ENCODE measurements around the gene LSAMP. TPM values are rescaled to one million over a fixed set of nuclear protein-coding genes. Genes with fewer than 3 reads are reported as not detected.

LSAMP gene
- polyA plus RNA-seq, 2 of the 4 experiments (the other 2 are of a cell fraction): 0.12 to 0.53 TPM

GRCh38 chr3:116165135-116165534, 280.2 kb downstream of the LSAMP start:
- TF ChIP-seq ELK1 (IDR thresholded peaks at IDR 0.05; ENCODE audit: low read depth, low read length) (no peak), JUNB (IDR thresholded peaks at IDR 0.05) (no peak), JUN (IDR thresholded peaks at IDR 0.05) (no peak), ATOH8 (CRISPR knock-in tag; IDR thresholded peaks at IDR 0.05; ENCODE audit: low read depth) (no peak), E2F6 (IDR thresholded peaks at IDR 0.05; ENCODE audit: borderline replicate concordance, low read depth) (no peak)
- Histone ChIP-seq H3K27ac (no peak overlapping the region), H3K4me1 (no peaks in the 10 kb centered on the region), H3K9me3 (no peaks in the 10 kb centered on the region), H3K4me2 (no peak overlapping the region), H3K4me3 (no peak overlapping the region)
- no peak for FAIRE-seq
- no peak for ATAC-seq
- POLR2A ChIA-PET: no interaction called here
- 58% methylated on average over 2 of the region's 2 CpGs for WGBS (ENCODE audit: missing lambda C conversion rate)
- DNase-seq (ENCODE audit: low read depth in 1 of 2, low spot score in 1 of 2): no peak
- CTCF ChIA-PET: no interaction called here

- DNase-seq (ENCODE audit: low read depth in 1 of 2, low spot score in 1 of 2) (no peak), FAIRE-seq (peak; percentile 28), ATAC-seq (no peak)
- ChIA-PET CTCF (no interaction called here), POLR2A (no interaction called here)
- Histone ChIP-seq H3K4me2 (no peak overlapping the region), H3K27ac (no peak overlapping the region), H3K4me3 (no peak overlapping the region), H3K9me3 (no peaks in the 10 kb centered on the region), H3K4me1 (no peaks in the 10 kb centered on the region)
- WGBS (ENCODE audit: missing lambda C conversion rate): 3% methylated on average over 2 of the region's 2 CpGs
- TF ChIP-seq PHF8 (IDR thresholded peaks at IDR 0.05; ENCODE audit: borderline replicate concordance, low read depth) (no peak), ZNF302 (CRISPR knock-in tag; IDR thresholded peaks at IDR 0.05) (no peak), RFX5 (IDR thresholded peaks at IDR 0.05) (no peak), ZC3H11A (IDR thresholded peaks at IDR 0.05) (no peak), MAZ (IDR thresholded peaks at IDR 0.05; ENCODE audit: borderline replicate concordance, low read depth, low read length) (no peak), MYC (IDR thresholded peaks at IDR 0.05; ENCODE audit: borderline replicate concordance, low read length) (no peak)
Observed at GRCh38 chr3:116164039-116164438, 281.2 kb downstream of the LSAMP start.

- WGBS (ENCODE audit: missing lambda C conversion rate): 18% methylated on average over 5 of the region's 5 CpGs
- no peak overlapping the region for H3K4me3 ChIP-seq
- ChIA-PET CTCF (no interaction called here), POLR2A (no interaction called here)
- no peak overlapping the region for H3K4me2 ChIP-seq
- no peak for ATAC-seq
- no peaks in the 10 kb centered on the region for H3K4me1 ChIP-seq
- no peak overlapping the region for H3K27ac ChIP-seq
- no peaks in the 10 kb centered on the region for H3K9me3 ChIP-seq
- FAIRE-seq: peak; percentile 18
- TF ChIP-seq MAFK (IDR thresholded peaks at IDR 0.05; ENCODE audit: partially characterized antibody): peak; percentile 87
- TF ChIP-seq RARB (CRISPR knock-in tag; IDR thresholded peaks at IDR 0.05): no peak
- DNase-seq (ENCODE audit: low read depth in 1 of 2, low spot score in 1 of 2): no peak
Observed at GRCh38 chr3:116161575-116162525, 283.4 kb downstream of the LSAMP start.

GRCh38 chr3:116160594-116160993, 284.7 kb downstream of the LSAMP start:
- 0% methylated on average over 1 of the region's 1 CpG for WGBS (ENCODE audit: missing lambda C conversion rate)
- TF ChIP-seq MYC (IDR thresholded peaks at IDR 0.05; ENCODE audit: borderline replicate concordance, low read length) (no peak), NR3C1 (IDR thresholded peaks at IDR 0.05) (no peak), RNF2 (IDR thresholded peaks at IDR 0.05; ENCODE audit: borderline replicate concordance, low read depth) (no peak), USF2 (IDR thresholded peaks at IDR 0.05) (no peak), SMC3 (IDR thresholded peaks at IDR 0.05) (no peak), ELK1 (IDR thresholded peaks at IDR 0.05; ENCODE audit: low read depth, low read length) (no peak), NFE2L2 (conservative IDR thresholded peaks at IDR 0.05; ENCODE audit: low read length) (no peak), MAX (IDR thresholded peaks at IDR 0.05) (no peak), NPAS2 (CRISPR knock-in tag; IDR thresholded peaks at IDR 0.05; ENCODE audit: borderline replicate concordance) (no peak), FOSB (CRISPR knock-in tag; IDR thresholded peaks at IDR 0.05) (no peak), KDM1A (IDR thresholded peaks at IDR 0.05; ENCODE audit: low read depth) (no peak)
- ChIA-PET CTCF (no interaction called here), POLR2A (no interaction called here)
- no peak overlapping the region for H3K27ac ChIP-seq
- no peaks in the 10 kb centered on the region for H3K4me1 ChIP-seq
- DNase-seq (ENCODE audit: low read depth in 1 of 2, low spot score in 1 of 2) (no peak), FAIRE-seq (no peak), ATAC-seq (no peak)
- H3K4me2 ChIP-seq: no peak overlapping the region
- no peaks in the 10 kb centered on the region for H3K9me3 ChIP-seq
- no peak overlapping the region for H3K4me3 ChIP-seq
